ENCODE results near the gene PNPLA7. TPM values are rescaled to one million over a fixed set of nuclear protein-coding genes. Genes with fewer than 3 reads are reported as not detected.

Gene PNPLA7
- total and polyA plus RNA-seq, 4 donors = 0.75 to 6.5 (median 2.1) TPM

- WGBS = 87% methylated on average over 41 of the region's 41 CpGs
- DNase-seq (ENCODE audit: low spot score) = no peak
- peaks cover 0 to 19% (median 4%) of the 10 kb centered on the region in 4 donors for H3K36me3 ChIP-seq (ENCODE audit: control insufficient read depth in 4 of 4, insufficient read depth in 3 of 4, low read depth in 1 of 4, low read length in 3 of 4)
Measured at GRCh38 chr9:137487454-137488326, 62.5 kb downstream of the PNPLA7 start.

GRCh38 chr9:137486545-137487453 lies 63.4 kb downstream of the PNPLA7 start:
- Histone ChIP-seq H3K27ac (ENCODE audit: low read depth in 1 of 2, low read length in 2 of 2) (no peak overlapping the region), H3K27me3 (ENCODE audit: control insufficient read depth in 4 of 4, insufficient read depth in 4 of 4, low read length in 3 of 4) (no peaks in the 10 kb centered on the region), H3K36me3 (ENCODE audit: control insufficient read depth in 4 of 4, insufficient read depth in 3 of 4, low read depth in 1 of 4, low read length in 3 of 4) (peaks cover 0 to 19% (median 4%) of the 10 kb centered on the region in 4 donors), H3K9ac (ENCODE audit: low read depth in 1 of 2, low read length in 2 of 2) (no peak overlapping the region), H3K4me1 (ENCODE audit: control insufficient read depth in 4 of 4, insufficient read depth in 4 of 4, low read length in 3 of 4) (peaks cover 0 to 8% (median 6%) of the 10 kb centered on the region in 4 donors), H3K9me3 (ENCODE audit: control insufficient read depth in 4 of 4, low read length in 3 of 4) (no peaks in the 10 kb centered on the region), H3K4me3 (ENCODE audit: low read depth in 1 of 3, low read length in 3 of 3) (no peak overlapping the region)
- TF ChIP-seq HNF4A (conservative IDR thresholded peaks at IDR 0.05) (no peak), HNF4G (IDR thresholded peaks at IDR 0.05) (no peak), TAF1 (conservative IDR thresholded peaks at IDR 0.05) (no peak), SP1 (IDR thresholded peaks at IDR 0.05) (no peak), EGR1 (IDR thresholded peaks at IDR 0.05; ENCODE audit: low read depth in 2 of 2) (no peak)
- TF ChIP-seq, protein P1, sequence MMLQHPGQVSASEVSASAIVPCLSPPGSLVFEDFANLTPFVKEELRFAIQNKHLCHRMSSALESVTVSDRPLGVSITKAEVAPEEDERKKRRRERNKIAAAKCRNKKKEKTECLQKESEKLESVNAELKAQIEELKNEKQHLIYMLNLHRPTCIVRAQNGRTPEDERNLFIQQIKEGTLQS (IDR thresholded peaks at IDR 0.05) = no peak
- TF ChIP-seq, protein P2, sequence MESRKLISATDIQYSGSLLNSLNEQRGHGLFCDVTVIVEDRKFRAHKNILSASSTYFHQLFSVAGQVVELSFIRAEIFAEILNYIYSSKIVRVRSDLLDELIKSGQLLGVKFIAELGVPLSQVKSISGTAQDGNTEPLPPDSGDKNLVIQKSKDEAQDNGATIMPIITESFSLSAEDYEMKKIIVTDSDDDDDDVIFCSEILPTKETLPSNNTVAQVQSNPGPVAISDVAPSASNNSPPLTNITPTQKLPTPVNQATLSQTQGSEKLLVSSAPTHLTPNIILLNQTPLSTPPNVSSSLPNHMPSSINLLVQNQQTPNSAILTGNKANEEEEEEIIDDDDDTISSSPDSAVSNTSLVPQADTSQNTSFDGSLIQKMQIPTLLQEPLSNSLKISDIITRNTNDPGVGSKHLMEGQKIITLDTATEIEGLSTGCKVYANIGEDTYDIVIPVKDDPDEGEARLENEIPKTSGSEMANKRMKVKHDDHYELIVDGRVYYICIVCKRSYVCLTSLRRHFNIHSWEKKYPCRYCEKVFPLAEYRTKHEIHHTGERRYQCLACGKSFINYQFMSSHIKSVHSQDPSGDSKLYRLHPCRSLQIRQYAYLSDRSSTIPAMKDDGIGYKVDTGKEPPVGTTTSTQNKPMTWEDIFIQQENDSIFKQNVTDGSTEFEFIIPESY (IDR thresholded peaks at IDR 0.05) = no peak
- 93% methylated on average over 35 of the region's 35 CpGs for WGBS
- DNase-seq (ENCODE audit: low spot score) = no peak

More at GRCh38 chr9:137487454-137488326, 62.5 kb downstream of the PNPLA7 start:
- no peaks in the 10 kb centered on the region for H3K4me1 ChIP-seq (ENCODE audit: control insufficient read depth in 4 of 4, insufficient read depth in 4 of 4, low read length in 3 of 4)
- no peak overlapping the region for H3K9ac ChIP-seq (ENCODE audit: low read depth in 1 of 2, low read length in 2 of 2)
- no peak overlapping the region for H3K4me3 ChIP-seq (ENCODE audit: low read depth in 1 of 3, low read length in 3 of 3)
- no peaks in the 10 kb centered on the region for H3K27me3 ChIP-seq (ENCODE audit: control insufficient read depth in 4 of 4, insufficient read depth in 4 of 4, low read length in 3 of 4)
- no peaks in the 10 kb centered on the region for H3K9me3 ChIP-seq (ENCODE audit: control insufficient read depth in 4 of 4, low read length in 3 of 4)
- TF ChIP-seq SP1 (IDR thresholded peaks at IDR 0.05) = no peak
- TF ChIP-seq FOXA1 (IDR thresholded peaks at IDR 0.05) = no peak
- no peak for TF ChIP-seq MAX (IDR thresholded peaks at IDR 0.05)
- TF ChIP-seq RXRA (IDR thresholded peaks at IDR 0.05) = no peak
- TF ChIP-seq RAD21 (IDR thresholded peaks at IDR 0.05) = no peak
- H3K27ac ChIP-seq (ENCODE audit: low read depth in 1 of 2, low read length in 2 of 2) = no peak overlapping the region

- Histone ChIP-seq H3K4me3 (ENCODE audit: low read depth in 1 of 3, low read length in 3 of 3) (no peak overlapping the region), H3K9me3 (ENCODE audit: control insufficient read depth in 4 of 4, low read length in 3 of 4) (no peaks in the 10 kb centered on the region), H3K4me1 (ENCODE audit: control insufficient read depth in 4 of 4, insufficient read depth in 4 of 4, low read length in 3 of 4) (peaks cover 0 to 8% (median 7%) of the 10 kb centered on the region in 4 donors), H3K36me3 (ENCODE audit: control insufficient read depth in 4 of 4, insufficient read depth in 3 of 4, low read depth in 1 of 4, low read length in 3 of 4) (peaks cover 0 to 13% (median 4%) of the 10 kb centered on the region in 4 donors), H3K9ac (ENCODE audit: low read depth in 1 of 2, low read length in 2 of 2) (no peak overlapping the region), H3K27ac (ENCODE audit: low read depth in 1 of 2, low read length in 2 of 2) (no peak overlapping the region), H3K27me3 (ENCODE audit: control insufficient read depth in 4 of 4, insufficient read depth in 4 of 4, low read length in 3 of 4) (no peaks in the 10 kb centered on the region)
- WGBS = 95% methylated on average over 15 of the region's 15 CpGs
- no peak for DNase-seq (ENCODE audit: low spot score)
- TF ChIP-seq TAF1 (conservative IDR thresholded peaks at IDR 0.05) (no peak), JUND (IDR thresholded peaks at IDR 0.05) (no peak), EGR1 (IDR thresholded peaks at IDR 0.05; ENCODE audit: low read depth in 2 of 2) (no peak), FOXA1 (IDR thresholded peaks at IDR 0.05) (no peak), RAD21 (IDR thresholded peaks at IDR 0.05) (no peak), HNF4G (IDR thresholded peaks at IDR 0.05) (no peak), HNF4A (conservative IDR thresholded peaks at IDR 0.05) (no peak), NR2F2 (IDR thresholded peaks at IDR 0.05) (no peak)
- TF ChIP-seq, protein P3, sequence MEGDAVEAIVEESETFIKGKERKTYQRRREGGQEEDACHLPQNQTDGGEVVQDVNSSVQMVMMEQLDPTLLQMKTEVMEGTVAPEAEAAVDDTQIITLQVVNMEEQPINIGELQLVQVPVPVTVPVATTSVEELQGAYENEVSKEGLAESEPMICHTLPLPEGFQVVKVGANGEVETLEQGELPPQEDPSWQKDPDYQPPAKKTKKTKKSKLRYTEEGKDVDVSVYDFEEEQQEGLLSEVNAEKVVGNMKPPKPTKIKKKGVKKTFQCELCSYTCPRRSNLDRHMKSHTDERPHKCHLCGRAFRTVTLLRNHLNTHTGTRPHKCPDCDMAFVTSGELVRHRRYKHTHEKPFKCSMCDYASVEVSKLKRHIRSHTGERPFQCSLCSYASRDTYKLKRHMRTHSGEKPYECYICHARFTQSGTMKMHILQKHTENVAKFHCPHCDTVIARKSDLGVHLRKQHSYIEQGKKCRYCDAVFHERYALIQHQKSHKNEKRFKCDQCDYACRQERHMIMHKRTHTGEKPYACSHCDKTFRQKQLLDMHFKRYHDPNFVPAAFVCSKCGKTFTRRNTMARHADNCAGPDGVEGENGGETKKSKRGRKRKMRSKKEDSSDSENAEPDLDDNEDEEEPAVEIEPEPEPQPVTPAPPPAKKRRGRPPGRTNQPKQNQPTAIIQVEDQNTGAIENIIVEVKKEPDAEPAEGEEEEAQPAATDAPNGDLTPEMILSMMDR (IDR thresholded peaks at IDR 0.05; ENCODE audit: low read depth, low read length, missing input control) = no peak
- TF ChIP-seq, protein P2 (IDR thresholded peaks at IDR 0.05) = no peak
Measured at GRCh38 chr9:137486141-137486490, 64.1 kb downstream of the PNPLA7 start.
